Right lobe of liver (tissue), 6 donors: Measurements from ENCODE around the gene KCNMA1. TPM values are rescaled to one million over a fixed set of nuclear protein-coding genes. Genes with fewer than 3 reads are reported as not detected.

Experiments
- ATAC-seq, 4 donors: fragments of 200-7000 bp; cut with Tn5 transposase; one replicate each; pipeline ENCODE4 v1.9.1; 2020; ENCODE audit warnings: mild to moderate bottlenecking in 4 of 4, moderate library complexity in 4 of 4
- DNase-seq, 3 donors: peaks; one replicate each; pipeline ENCODE4 v3.0.0-alpha.2; 2020
- H3K27ac ChIP-seq, 3 donors: fragments of 200-600 bp; one replicate each; pipeline ENCODE4 v1.8.0; 2022
- H3K27me3 ChIP-seq, 2 donors: fragments of 200-600 bp; one replicate each; pipeline ENCODE4 v1.8.0; 2022
- H3K36me3 ChIP-seq, 4 donors: fragments of 200-600 bp; sonication (generic) in 1 of 4; one replicate each; pipeline versions ENCODE4 v1.5.1 to v1.8.0; 2017 to 2022; ENCODE audit warnings: control low read depth in 1 of 4
- H3K4me1 ChIP-seq, 4 donors: fragments of 200-600 bp; sonication (generic) in 1 of 4; one replicate each; pipeline versions ENCODE4 v1.5.1 to v1.8.0; 2017 to 2022; ENCODE audit warnings: control low read depth in 1 of 4
- H3K4me3 ChIP-seq, 3 donors: fragments of 200-600 bp; one replicate each; pipeline ENCODE4 v1.8.0; 2022
- H3K9me3 ChIP-seq, 4 donors: fragments of 200-600 bp; sonication (generic) in 1 of 4; one replicate each; pipeline versions ENCODE4 v1.5.1 to v1.8.0; 2017 to 2022; ENCODE audit warnings: control low read depth in 1 of 4
- CTCF ChIP-seq, 4 donors: fragments of 200-600 bp in 3 of 4; fragments of 450-650 bp in 1 of 4; IDR thresholded peaks; one replicate each; pipeline versions ENCODE4 v1.5.1 to v1.8.0; 2016 to 2022; ENCODE audit warnings: antibody characterized with exemption in 4 of 4, mild to moderate bottlenecking in 2 of 4
- POLR2A ChIP-seq: fragments of 450-650 bp; IDR thresholded peaks from one replicate; pipeline ENCODE4 v1.6.1; 2017; ENCODE audit warnings: antibody characterized with exemption, mild to moderate bottlenecking
- WGBS: methylation state at CpG from one replicate; pipeline ENCODE4 v1.1.6; 2018; ENCODE audit warnings: low coverage, low lambda C conversion rate; ENCODE audit not compliant: insufficient coverage; ENCODE audit errors: missing lambda C conversion rate; 5-methylcytosine and 5-hydroxymethylcytosine counted together
- intact Hi-C, 2 donors: fragments of 100-400 bp; cut with DNase I; formaldehyde crosslinking; loops; one replicate each; pipeline versions ENCODE4 v1.11.2 to v1.14.1; 2022
- total RNA-seq, 6 experiments: library from RNA; depleted of rRNA in 2 of 6; stranded (reverse); fragments of >200 nt in 2 of 6; fragmentation: NEBNext Ultra II Directional in 3 of 6; extraction: Animal tissue kit (Norgen Biotek cat#: 25700) in 3 of 6; gene quantifications; one replicate each; pipeline versions ENCODE4 v1.1.0 to v1.2.4, GENCODE V29; 2016 to 2023
- donor health status: DM: no; HTN: yes; CAD: no.
- donor health status: DM: no; HTN: no; CAD: no.
- donor health status: DM: no; HTN: no; CAD: no.
- donor health status: DM: no; HTN: yes; CAD: no.
- donor health status: DM: no; HTN: yes; CAD: no.

Gene KCNMA1
- total RNA-seq, 6 experiments from 2014 or later, result 5.7 to 48.0 (median 15.1) TPM

GRCh38 chr10:77127243-77127642 lies 510.4 kb downstream of the KCNMA1 start:
- Histone ChIP-seq H3K9me3 (no peaks in the 10 kb centered on the region), H3K27me3 (no peaks in the 10 kb centered on the region), H3K36me3 (no peaks in the 10 kb centered on the region), H3K4me3 (no peak overlapping the region), H3K4me1 (no peaks in the 10 kb centered on the region), H3K27ac (no peak overlapping the region)
- intact Hi-C loops, result no loop called here
- ATAC-seq (no peak), DNase-seq (no peak)
- WGBS, result 90% methylated on average over 1 of the region's 1 CpG
- TF ChIP-seq POLR2A, result no peak
- TF ChIP-seq CTCF (IDR thresholded peaks at IDR 0.05), result no peak

DNA sequence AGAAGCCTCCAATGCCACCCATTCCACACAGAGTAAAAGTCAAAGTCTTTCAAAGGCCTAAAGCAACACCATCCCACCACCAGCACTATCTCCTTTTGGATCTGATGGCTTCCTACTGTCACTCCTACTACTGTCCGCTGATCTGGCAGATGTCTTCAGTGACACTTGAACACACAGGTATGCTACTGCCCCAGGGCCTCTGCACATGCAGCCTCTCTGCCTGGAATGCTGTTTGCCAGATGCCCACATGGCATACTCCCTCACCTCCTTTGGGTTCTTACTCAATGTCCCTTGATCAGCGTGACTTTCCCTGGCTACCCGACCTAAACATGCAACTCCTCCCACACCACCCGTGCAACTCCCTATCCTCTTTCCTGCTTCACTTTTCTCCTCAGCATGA lies 512.4 kb downstream of the KCNMA1 start:
- 91% methylated on average over 4 of the region's 4 CpGs for WGBS
- no peak for ATAC-seq
- H3K9me3 ChIP-seq, result no peaks in the 10 kb centered on the region
- TF ChIP-seq CTCF (IDR thresholded peaks at IDR 0.05) (no peak), POLR2A (no peak)
- no peaks in the 10 kb centered on the region for H3K4me1 ChIP-seq
- no peak for DNase-seq
- H3K27me3 ChIP-seq, result no peaks in the 10 kb centered on the region
- intact Hi-C loops, result no loop called here
- no peak overlapping the region for H3K27ac ChIP-seq
- no peaks in the 10 kb centered on the region for H3K36me3 ChIP-seq
- H3K4me3 ChIP-seq, result no peak overlapping the region

DNA sequence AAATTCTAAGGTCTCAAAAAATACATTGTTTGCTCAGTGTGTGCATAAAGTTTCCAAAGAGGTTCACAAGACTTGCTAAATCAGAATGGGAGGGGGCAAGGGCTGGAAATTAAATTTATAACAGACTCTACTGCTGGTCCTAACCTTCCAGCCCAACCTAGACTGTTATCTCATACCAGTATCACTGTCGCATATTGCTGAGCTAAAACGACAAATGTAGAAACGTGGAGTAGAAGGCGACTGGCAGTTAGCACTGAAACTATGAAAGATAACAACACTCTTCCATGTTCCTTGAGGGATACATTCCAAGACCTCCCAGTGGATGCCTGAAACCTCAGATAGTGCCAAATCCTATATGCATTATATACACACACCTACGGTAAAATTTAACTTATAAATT lies 514.3 kb downstream of the KCNMA1 start:
- Histone ChIP-seq H3K27me3 (no peaks in the 10 kb centered on the region), H3K27ac (no peak overlapping the region), H3K4me1 (no peaks in the 10 kb centered on the region), H3K9me3 (no peaks in the 10 kb centered on the region), H3K4me3 (no peak overlapping the region), H3K36me3 (no peaks in the 10 kb centered on the region)
- ATAC-seq (no peak), DNase-seq (no peak)
- intact Hi-C loops, result no loop called here
- 82% methylated on average over 3 of the region's 5 CpGs for WGBS
- TF ChIP-seq CTCF (IDR thresholded peaks at IDR 0.05), result no peak
- TF ChIP-seq POLR2A, result no peak

GRCh38 chr10:77121829-77122228 lies 515.8 kb downstream of the KCNMA1 start:
- no peak overlapping the region for H3K4me3 ChIP-seq
- H3K9me3 ChIP-seq, result no peaks in the 10 kb centered on the region
- H3K27ac ChIP-seq, result no peak overlapping the region
- WGBS, result 79% methylated on average over 10 of the region's 10 CpGs
- H3K27me3 ChIP-seq, result no peaks in the 10 kb centered on the region
- DNase-seq (no peak), ATAC-seq (no peak)
- TF ChIP-seq POLR2A (no peak), CTCF (IDR thresholded peaks at IDR 0.05) (no peak)
- H3K36me3 ChIP-seq, result no peaks in the 10 kb centered on the region
- no peaks in the 10 kb centered on the region for H3K4me1 ChIP-seq
- intact Hi-C loops, result no loop called here
